ENCODE results near the gene TRIM16. TPM values are rescaled to one million over a fixed set of nuclear protein-coding genes. Genes with fewer than 3 reads are reported as not detected.
A peak's percentile ranks its signal among the peaks of the same experiment; 100 is the strongest.
"Not testable (repeated sequence)": the region's sequence is repeated elsewhere in the genome, so short reads cannot be mapped to it uniquely, and the experiment has no call there.

TRIM16 gene
- total and polyA plus RNA-seq, 4 donors: 30.4 to 45.7 (median 35.4) TPM

- not testable (repeated sequence) for H3K27ac ChIP-seq (ENCODE audit: low read depth, low read length); H3K36me3 ChIP-seq (ENCODE audit: control insufficient read depth, insufficient read depth, low read length); H3K4me1 ChIP-seq (ENCODE audit: control insufficient read depth, insufficient read depth, low read length); H3K27me3 ChIP-seq (ENCODE audit: control insufficient read depth, insufficient read depth, low read length); H3K4me3 ChIP-seq (ENCODE audit: low read depth, low read length); H3K9me3 ChIP-seq (ENCODE audit: control insufficient read depth, insufficient read depth, low read length)
- WGBS (ENCODE audit: insufficient coverage): no CpG with 5 or more reads among the region's 3 CpGs
- DNase-seq (ENCODE audit: low read depth in 4 of 6, low spot score in 6 of 6): peak in 2 of 6 donors; percentile 22 to 59
Observed at GRCh38 chr17:15623661-15624209, 60.4 kb downstream of the TRIM16 start.

GRCh38 chr17:15623255-15623654 is 60.9 kb downstream of the TRIM16 start:
- not testable (repeated sequence) for H3K9me3 ChIP-seq (ENCODE audit: control insufficient read depth, insufficient read depth, low read length); DNase-seq (ENCODE audit: low read depth in 4 of 6, low spot score in 6 of 6); H3K36me3 ChIP-seq (ENCODE audit: control insufficient read depth, insufficient read depth, low read length); H3K27me3 ChIP-seq (ENCODE audit: control insufficient read depth, insufficient read depth, low read length); H3K27ac ChIP-seq (ENCODE audit: low read depth, low read length); H3K4me1 ChIP-seq (ENCODE audit: control insufficient read depth, insufficient read depth, low read length); H3K4me3 ChIP-seq (ENCODE audit: low read depth, low read length)
- 80% methylated on average over 1 of the region's 4 CpGs for WGBS (ENCODE audit: insufficient coverage)

- not testable (repeated sequence) for H3K36me3 ChIP-seq (ENCODE audit: control insufficient read depth, insufficient read depth, low read length); H3K4me1 ChIP-seq (ENCODE audit: control insufficient read depth, insufficient read depth, low read length); H3K27me3 ChIP-seq (ENCODE audit: control insufficient read depth, insufficient read depth, low read length); H3K27ac ChIP-seq (ENCODE audit: low read depth, low read length); H3K4me3 ChIP-seq (ENCODE audit: low read depth, low read length); H3K9me3 ChIP-seq (ENCODE audit: control insufficient read depth, insufficient read depth, low read length); DNase-seq (ENCODE audit: low read depth in 4 of 6, low spot score in 6 of 6)
- no CpG with 5 or more reads among the region's 8 CpGs for WGBS (ENCODE audit: insufficient coverage)
Observed at GRCh38 chr17:15622124-15622523, 62.0 kb downstream of the TRIM16 start.

GRCh38 chr17:15619331-15620058 is 64.6 kb downstream of the TRIM16 start, which contains the start of gene FBXW10B:
TSS of gene FBXW10B (minus strand) at chr17:15619704. CDS start at chr17:15619512, 192 bp downstream.
- not testable (repeated sequence) for H3K27me3 ChIP-seq (ENCODE audit: control insufficient read depth, insufficient read depth, low read length); H3K36me3 ChIP-seq (ENCODE audit: control insufficient read depth, insufficient read depth, low read length); H3K27ac ChIP-seq (ENCODE audit: low read depth, low read length); H3K9me3 ChIP-seq (ENCODE audit: control insufficient read depth, insufficient read depth, low read length); H3K4me1 ChIP-seq (ENCODE audit: control insufficient read depth, insufficient read depth, low read length); H3K4me3 ChIP-seq (ENCODE audit: low read depth, low read length)
- WGBS (ENCODE audit: insufficient coverage): no CpG with 5 or more reads among the region's 12 CpGs
- DNase-seq (ENCODE audit: low read depth in 4 of 6, low spot score in 6 of 6): peak; percentile 19 to 74 (median 42)

- not testable (repeated sequence) for H3K27me3 ChIP-seq (ENCODE audit: control insufficient read depth, insufficient read depth, low read length); DNase-seq (ENCODE audit: low read depth in 4 of 6, low spot score in 6 of 6); H3K27ac ChIP-seq (ENCODE audit: low read depth, low read length); H3K36me3 ChIP-seq (ENCODE audit: control insufficient read depth, insufficient read depth, low read length); H3K9me3 ChIP-seq (ENCODE audit: control insufficient read depth, insufficient read depth, low read length); H3K4me3 ChIP-seq (ENCODE audit: low read depth, low read length); H3K4me1 ChIP-seq (ENCODE audit: control insufficient read depth, insufficient read depth, low read length)
- WGBS (ENCODE audit: insufficient coverage): no CpG with 5 or more reads among the region's 4 CpGs
Observed at GRCh38 chr17:15616828-15617227, 67.3 kb downstream of the TRIM16 start.

GRCh38 chr17:15615850-15616249 is 68.3 kb downstream of the TRIM16 start:
- not testable (repeated sequence) for H3K4me1 ChIP-seq (ENCODE audit: control insufficient read depth, insufficient read depth, low read length); H3K27me3 ChIP-seq (ENCODE audit: control insufficient read depth, insufficient read depth, low read length); H3K27ac ChIP-seq (ENCODE audit: low read depth, low read length); H3K9me3 ChIP-seq (ENCODE audit: control insufficient read depth, insufficient read depth, low read length); DNase-seq (ENCODE audit: low read depth in 4 of 6, low spot score in 6 of 6); H3K36me3 ChIP-seq (ENCODE audit: control insufficient read depth, insufficient read depth, low read length); H3K4me3 ChIP-seq (ENCODE audit: low read depth, low read length)
- WGBS (ENCODE audit: insufficient coverage): no CpG with 5 or more reads among the region's 6 CpGs

GRCh38 chr17:15613111-15613510 is 71.0 kb downstream of the TRIM16 start:
- DNase-seq (ENCODE audit: low read depth in 4 of 6, low spot score in 6 of 6); H3K4me1 ChIP-seq (ENCODE audit: control insufficient read depth, insufficient read depth, low read length); H3K27me3 ChIP-seq (ENCODE audit: control insufficient read depth, insufficient read depth, low read length); H3K27ac ChIP-seq (ENCODE audit: low read depth, low read length); H3K9me3 ChIP-seq (ENCODE audit: control insufficient read depth, insufficient read depth, low read length); H3K36me3 ChIP-seq (ENCODE audit: control insufficient read depth, insufficient read depth, low read length); H3K4me3 ChIP-seq (ENCODE audit: low read depth, low read length): not testable (repeated sequence)
- WGBS (ENCODE audit: insufficient coverage): no CpG with 5 or more reads among the region's 1 CpG

GRCh38 chr17:15592960-15593359 is 91.2 kb downstream of the TRIM16 start:
- not testable (repeated sequence) for DNase-seq (ENCODE audit: low read depth in 4 of 6, low spot score in 6 of 6); H3K27me3 ChIP-seq (ENCODE audit: control insufficient read depth, insufficient read depth, low read length); H3K4me3 ChIP-seq (ENCODE audit: low read depth, low read length); H3K27ac ChIP-seq (ENCODE audit: low read depth, low read length); H3K36me3 ChIP-seq (ENCODE audit: control insufficient read depth, insufficient read depth, low read length); H3K9me3 ChIP-seq (ENCODE audit: control insufficient read depth, insufficient read depth, low read length); H3K4me1 ChIP-seq (ENCODE audit: control insufficient read depth, insufficient read depth, low read length)
- 100% methylated on average over 3 of the region's 8 CpGs for WGBS (ENCODE audit: insufficient coverage)

GRCh38 chr17:15591986-15592385 is 92.1 kb downstream of the TRIM16 start:
- H3K27me3 ChIP-seq (ENCODE audit: control insufficient read depth, insufficient read depth, low read length); H3K9me3 ChIP-seq (ENCODE audit: control insufficient read depth, insufficient read depth, low read length); H3K27ac ChIP-seq (ENCODE audit: low read depth, low read length); DNase-seq (ENCODE audit: low read depth in 4 of 6, low spot score in 6 of 6); H3K36me3 ChIP-seq (ENCODE audit: control insufficient read depth, insufficient read depth, low read length); H3K4me3 ChIP-seq (ENCODE audit: low read depth, low read length); H3K4me1 ChIP-seq (ENCODE audit: control insufficient read depth, insufficient read depth, low read length): not testable (repeated sequence)
- no CpG with 5 or more reads among the region's 5 CpGs for WGBS (ENCODE audit: insufficient coverage)

- not testable (repeated sequence) for H3K4me1 ChIP-seq (ENCODE audit: control insufficient read depth, insufficient read depth, low read length); H3K36me3 ChIP-seq (ENCODE audit: control insufficient read depth, insufficient read depth, low read length); H3K27me3 ChIP-seq (ENCODE audit: control insufficient read depth, insufficient read depth, low read length); DNase-seq (ENCODE audit: low read depth in 4 of 6, low spot score in 6 of 6); H3K27ac ChIP-seq (ENCODE audit: low read depth, low read length); H3K4me3 ChIP-seq (ENCODE audit: low read depth, low read length); H3K9me3 ChIP-seq (ENCODE audit: control insufficient read depth, insufficient read depth, low read length)
- 80% methylated on average over 1 of the region's 1 CpG for WGBS (ENCODE audit: insufficient coverage)
Observed at GRCh38 chr17:15590844-15591243, 93.3 kb downstream of the TRIM16 start.

All from spinal cord (tissue), 10 donors.